ENCODE results near the gene TSPAN4.

Gene TSPAN4

GRCh38 chr11:867856-868358, 25.3 kb downstream of the TSPAN4 start:
- no peak for TF ChIP-seq CTCF (IDR thresholded peaks at IDR 0.05; ENCODE audit: low read depth, low read length, missing control alignments)
- no peak for DNase-seq
- Histone ChIP-seq H3K27me3 (replicated peaks) (no peaks in the 10 kb centered on the region), H3K4me3 (ENCODE audit: low read depth, low read length) (no peak overlapping the region), H3K36me3 (replicated peaks) (peaks cover 7% of the 10 kb centered on the region), H3K27ac (no peak overlapping the region)
- in situ Hi-C loops (cut with HindIII; ENCODE audit: low pct_ligation_motif_present, low sequenced_read_pairs) = no loop called here

GRCh38 chr11:868394-868793, 25.7 kb downstream of the TSPAN4 start:
- TF ChIP-seq CTCF (IDR thresholded peaks at IDR 0.05; ENCODE audit: low read depth, low read length, missing control alignments) = no peak
- Histone ChIP-seq H3K27ac (no peak overlapping the region), H3K36me3 (replicated peaks) (peaks cover 7% of the 10 kb centered on the region), H3K4me3 (ENCODE audit: low read depth, low read length) (no peak overlapping the region), H3K27me3 (replicated peaks) (no peaks in the 10 kb centered on the region)
- in situ Hi-C loops (cut with HindIII; ENCODE audit: low pct_ligation_motif_present, low sequenced_read_pairs) = no loop called here
- no peak for DNase-seq

- peaks cover 7% of the 10 kb centered on the region for H3K36me3 ChIP-seq (replicated peaks)
- in situ Hi-C loops (cut with HindIII; ENCODE audit: low pct_ligation_motif_present, low sequenced_read_pairs) = no loop called here
These were observed 26.1 kb downstream of the TSPAN4 start for GRCh38 chr11:868802-869201.

GRCh38 chr11:869399-870126, 26.9 kb downstream of the TSPAN4 start:
- TF ChIP-seq CTCF (IDR thresholded peaks at IDR 0.05; ENCODE audit: low read depth, low read length, missing control alignments) = no peak
- DNase-seq = no peak
- Histone ChIP-seq H3K36me3 (replicated peaks) (peaks cover 7% of the 10 kb centered on the region), H3K27ac (no peak overlapping the region), H3K27me3 (replicated peaks) (no peaks in the 10 kb centered on the region), H3K4me3 (ENCODE audit: low read depth, low read length) (no peak overlapping the region)
- in situ Hi-C loops (cut with HindIII; ENCODE audit: low pct_ligation_motif_present, low sequenced_read_pairs) = no loop called here

More at GRCh38 chr11:868802-869201, 26.1 kb downstream of the TSPAN4 start:
- Histone ChIP-seq H3K4me3 (ENCODE audit: low read depth, low read length) (no peak overlapping the region), H3K27me3 (replicated peaks) (no peaks in the 10 kb centered on the region), H3K27ac (no peak overlapping the region)
- DNase-seq = no peak
- no peak for TF ChIP-seq CTCF (IDR thresholded peaks at IDR 0.05; ENCODE audit: low read depth, low read length, missing control alignments)

GRCh38 chr11:870127-870413, 27.4 kb downstream of the TSPAN4 start:
- no peak overlapping the region for H3K27ac ChIP-seq
- H3K27me3 ChIP-seq (replicated peaks) = no peaks in the 10 kb centered on the region
- H3K4me3 ChIP-seq (ENCODE audit: low read depth, low read length) = no peak overlapping the region
- DNase-seq = no peak
- H3K36me3 ChIP-seq (replicated peaks) = peaks cover 7% of the 10 kb centered on the region
- peak; percentile 49 for TF ChIP-seq CTCF (IDR thresholded peaks at IDR 0.05; ENCODE audit: low read depth, low read length, missing control alignments)
- in situ Hi-C loops (cut with HindIII; ENCODE audit: low pct_ligation_motif_present, low sequenced_read_pairs) = no loop called here

- Histone ChIP-seq H3K27me3 (replicated peaks) (no peaks in the 10 kb centered on the region), H3K36me3 (replicated peaks) (peaks cover 6% of the 10 kb centered on the region), H3K4me3 (ENCODE audit: low read depth, low read length) (no peak overlapping the region), H3K27ac (no peak overlapping the region)
- no peak for DNase-seq
- in situ Hi-C loops (cut with HindIII; ENCODE audit: low pct_ligation_motif_present, low sequenced_read_pairs) = no loop called here
- TF ChIP-seq CTCF (IDR thresholded peaks at IDR 0.05; ENCODE audit: low read depth, low read length, missing control alignments) = no peak
These were observed 27.8 kb downstream of the TSPAN4 start for GRCh38 chr11:870418-870817.
